ENCODE measurements around the gene DKKL1.

DNA sequence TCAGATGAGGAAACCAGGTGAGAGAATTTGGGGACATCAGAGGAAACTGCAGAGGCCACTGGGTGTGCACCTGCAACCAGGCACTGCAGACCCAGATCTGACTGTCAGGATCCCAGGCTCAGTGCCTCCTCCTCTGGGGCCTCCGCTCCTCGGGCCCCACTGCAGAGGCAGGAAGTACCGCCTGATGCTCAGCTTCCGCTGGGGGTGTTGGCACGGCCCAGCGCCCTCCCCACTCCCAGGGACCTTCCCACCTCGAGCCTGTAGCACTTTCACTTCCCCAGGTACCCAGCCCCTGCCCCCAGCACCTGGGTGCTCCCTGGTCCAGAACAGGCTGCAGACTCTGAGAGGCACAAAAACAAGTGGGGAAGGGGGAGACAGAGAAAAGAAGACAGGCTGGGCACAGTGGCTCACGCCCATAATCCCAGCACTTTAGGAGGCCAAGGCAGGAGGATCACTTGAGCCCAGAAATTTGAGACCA, 29.8 kb upstream of the DKKL1 start:
- TF ChIP-seq CTCF (IDR thresholded peaks at IDR 0.05; ENCODE audit: low read depth, low read length) (no peak), POLR2A (IDR thresholded peaks at IDR 0.05; ENCODE audit: extremely low read depth, insufficient read length) (no peak), MAX (IDR thresholded peaks at IDR 0.05; ENCODE audit: low read depth, low read length) (no peak), MYC (IDR thresholded peaks at IDR 0.05; ENCODE audit: low read depth, low read length) (no peak)
